IPS-NIHi7 (cell line): ENCODE data around the gene SMCHD1.
"Not testable (repeated sequence)": the region's sequence is repeated elsewhere in the genome, so short reads cannot be mapped to it uniquely, and the experiment has no call there.

ENCODE experiments used
- DNase-seq: peaks from one replicate; pipeline ENCODE4 v3.0.0; 2012; ENCODE audit warnings: mixed read lengths; ENCODE audit errors: extremely low spot score

Gene SMCHD1

DNA sequence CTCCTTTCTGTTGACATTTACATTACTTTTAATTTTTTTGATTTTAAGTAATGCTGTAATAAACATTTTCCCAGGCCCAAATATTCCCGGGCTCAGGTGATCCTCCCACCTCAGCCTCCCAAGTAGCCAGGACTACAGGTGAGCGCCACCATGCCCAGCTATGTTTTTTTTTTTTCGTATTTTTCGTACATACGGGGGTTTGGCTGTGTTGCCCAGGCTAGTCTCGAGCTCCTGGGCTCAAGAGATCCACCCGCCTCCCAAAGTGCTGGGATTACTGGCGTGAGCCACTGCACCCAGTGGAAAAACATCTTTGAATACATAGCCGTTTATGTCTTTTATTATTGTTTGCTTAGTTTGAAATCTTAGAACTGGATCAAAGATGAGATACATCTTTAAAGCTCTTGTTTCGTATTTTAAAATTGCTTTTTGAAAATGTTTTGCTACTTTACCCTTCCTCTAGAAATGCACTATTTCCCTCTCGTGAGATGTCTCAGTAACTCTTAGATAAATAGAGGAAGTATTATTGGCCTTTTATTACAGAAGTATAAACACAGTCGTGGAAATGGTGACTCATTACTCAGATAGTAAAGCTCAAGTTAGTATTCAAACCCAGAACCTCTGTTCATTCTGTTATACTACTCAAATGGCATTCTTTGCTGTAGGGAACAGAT is 2.4 kb downstream of the SMCHD1 start:
- no peak for DNase-seq

DNA sequence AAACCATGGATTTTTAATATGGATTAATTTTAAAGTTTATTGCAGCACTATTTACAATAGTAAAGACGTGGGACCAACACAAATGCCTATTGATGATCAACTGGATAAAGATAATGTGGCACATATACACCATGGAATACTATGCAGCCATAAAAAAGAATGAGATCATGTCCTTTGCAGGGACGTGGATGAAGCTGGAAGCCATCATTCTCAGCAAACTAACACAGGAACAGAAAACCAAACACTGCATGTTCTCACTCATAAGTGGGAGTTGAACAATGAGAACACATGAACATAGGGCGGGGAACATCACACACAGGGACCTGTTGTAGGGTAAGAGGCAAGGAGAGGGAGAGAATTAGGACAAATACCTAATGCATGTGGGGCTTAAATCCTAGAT is 5.3 kb downstream of the SMCHD1 start:
- not testable (repeated sequence) for DNase-seq

- DNase-seq, result not testable (repeated sequence)
These were observed 6.8 kb downstream of the SMCHD1 start for GRCh38 chr18:2662288-2662687.

- DNase-seq, result no peak
These were observed 7.5 kb downstream of the SMCHD1 start for GRCh38 chr18:2662990-2663389.

DNA sequence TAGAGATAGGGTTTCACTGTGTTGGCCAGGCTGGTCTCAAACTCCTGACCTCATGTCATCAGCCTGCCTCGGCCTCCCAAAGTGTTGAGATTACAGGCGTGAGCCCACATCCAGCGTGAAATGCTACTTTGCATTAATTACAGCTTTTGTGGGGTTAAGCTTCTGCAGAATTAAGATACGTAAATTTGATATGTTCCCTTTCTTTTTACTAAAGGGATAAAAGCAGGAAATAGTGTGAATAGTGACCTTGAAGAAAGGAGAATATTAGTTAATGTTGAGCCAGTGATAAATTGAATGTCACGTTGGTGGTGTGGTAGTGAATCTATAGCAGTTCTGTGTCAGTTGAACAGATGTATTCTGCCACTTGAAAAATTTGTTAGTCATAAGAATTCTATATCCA is 16.9 kb downstream of the SMCHD1 start:
- no peak for DNase-seq

- no peak for DNase-seq
These were observed 17.3 kb downstream of the SMCHD1 start for GRCh38 chr18:2672872-2673271.

- not testable (repeated sequence) for DNase-seq
These were observed 23.4 kb downstream of the SMCHD1 start for GRCh38 chr18:2678933-2679332.

DNA sequence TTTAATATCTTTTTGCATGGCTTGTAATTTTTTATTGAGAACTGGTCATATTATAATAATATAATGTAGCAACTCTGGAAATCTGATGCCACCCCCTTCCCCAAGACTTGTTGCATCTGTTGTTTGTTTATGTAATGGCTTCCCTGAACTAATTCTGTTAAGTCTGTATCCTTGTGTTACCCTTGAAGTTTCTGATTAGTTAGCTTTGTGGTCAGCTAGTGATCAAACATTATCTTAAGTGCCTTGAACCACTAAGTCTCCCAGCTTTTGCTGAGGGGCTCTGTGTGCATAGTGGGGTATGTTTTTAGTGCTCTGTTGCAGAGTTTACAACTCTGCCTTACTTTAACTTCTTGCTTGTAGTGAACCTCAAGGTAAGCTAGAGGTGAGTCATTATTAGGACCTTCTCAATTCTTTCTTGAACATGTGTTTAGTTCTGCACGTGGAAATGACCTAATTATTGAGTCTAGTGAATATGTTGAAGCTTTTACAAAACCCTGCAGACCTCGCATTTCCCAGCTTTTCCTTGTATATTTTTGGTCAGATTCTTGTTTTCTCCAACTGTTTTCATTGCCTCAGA is 24.8 kb downstream of the SMCHD1 start:
- DNase-seq, result no peak

GRCh38 chr18:2681993-2682603 is 26.6 kb downstream of the SMCHD1 start:
- DNase-seq, result no peak

GRCh38 chr18:2683055-2683454 is 27.5 kb downstream of the SMCHD1 start:
- no peak for DNase-seq

DNA sequence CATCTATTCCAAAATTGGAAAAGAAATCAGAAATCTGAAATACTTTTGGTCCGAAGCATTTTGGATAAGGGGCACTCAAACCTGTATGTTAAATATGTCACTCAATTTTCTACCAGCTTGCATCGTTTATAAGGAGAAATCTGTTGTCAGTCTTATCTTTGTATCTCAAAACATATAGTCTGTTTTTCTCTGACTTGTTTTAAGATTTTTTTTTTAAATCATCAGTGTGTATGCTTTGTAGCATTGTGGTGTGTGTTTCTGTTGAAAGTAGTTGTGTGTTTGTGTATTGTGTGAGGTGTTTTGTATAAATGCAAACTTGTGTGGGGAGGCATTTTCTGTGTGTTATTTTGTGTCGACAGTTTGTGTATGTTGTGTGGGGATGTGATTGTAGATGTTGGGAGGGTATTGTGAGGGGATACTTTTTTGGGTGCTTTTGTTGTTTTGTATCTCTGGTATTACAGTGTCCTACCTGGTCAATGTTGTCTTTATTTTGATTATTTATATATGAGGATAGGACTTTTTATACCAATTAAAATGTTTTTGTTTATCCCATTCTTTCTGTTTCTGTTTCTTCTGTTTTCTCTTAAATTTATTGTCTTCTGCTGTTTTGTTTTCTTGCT is 30.9 kb downstream of the SMCHD1 start:
- no peak for DNase-seq

DNA sequence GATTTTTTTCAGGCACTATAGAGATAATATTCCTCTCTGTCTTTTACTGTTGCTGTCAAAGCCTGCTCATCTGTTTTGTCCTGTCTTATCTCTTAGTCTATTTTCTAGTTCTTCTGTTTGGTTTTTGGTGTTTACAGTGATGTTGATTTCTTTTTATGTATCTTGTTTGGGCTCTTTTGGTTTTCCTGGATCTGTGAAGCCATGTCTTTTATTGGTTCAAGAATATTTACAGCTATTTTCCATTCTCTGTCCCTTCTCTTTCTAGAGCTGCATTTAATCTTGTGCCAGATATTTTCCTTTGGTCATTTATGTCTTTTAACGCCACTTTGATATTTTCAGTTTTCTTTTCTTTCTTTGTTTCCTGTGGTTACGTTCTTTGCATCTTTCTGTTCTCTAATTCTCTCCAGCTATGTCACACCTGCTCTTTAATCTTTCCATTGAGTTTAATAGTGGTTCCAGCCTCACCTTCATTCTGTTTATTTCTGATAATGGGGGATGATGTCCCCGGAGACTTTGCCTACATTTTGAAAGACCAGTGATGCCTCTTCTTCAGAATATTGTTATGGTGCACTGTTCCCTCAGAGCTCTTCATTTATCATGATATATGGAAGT is 32.0 kb downstream of the SMCHD1 start:
- DNase-seq, result no peak

DNA sequence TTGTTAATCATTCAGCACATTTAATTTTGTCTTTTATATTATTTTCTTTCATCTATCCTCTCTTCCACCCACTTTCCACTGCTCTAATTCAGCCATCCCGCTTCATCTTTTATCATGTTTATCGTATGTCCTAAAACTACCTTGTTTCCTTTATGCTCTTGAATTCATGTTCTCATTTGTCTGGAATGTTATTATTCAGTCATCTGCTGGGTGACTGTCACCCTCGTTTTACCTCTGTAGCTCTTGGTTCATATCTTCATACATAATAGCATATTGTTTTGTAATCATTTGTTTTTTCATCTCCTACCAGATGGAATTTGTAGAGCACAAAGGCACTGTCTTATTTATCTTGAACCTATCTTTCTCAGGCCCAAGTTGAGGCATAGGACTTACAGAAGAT is 37.0 kb downstream of the SMCHD1 start:
- DNase-seq, result no peak

DNA sequence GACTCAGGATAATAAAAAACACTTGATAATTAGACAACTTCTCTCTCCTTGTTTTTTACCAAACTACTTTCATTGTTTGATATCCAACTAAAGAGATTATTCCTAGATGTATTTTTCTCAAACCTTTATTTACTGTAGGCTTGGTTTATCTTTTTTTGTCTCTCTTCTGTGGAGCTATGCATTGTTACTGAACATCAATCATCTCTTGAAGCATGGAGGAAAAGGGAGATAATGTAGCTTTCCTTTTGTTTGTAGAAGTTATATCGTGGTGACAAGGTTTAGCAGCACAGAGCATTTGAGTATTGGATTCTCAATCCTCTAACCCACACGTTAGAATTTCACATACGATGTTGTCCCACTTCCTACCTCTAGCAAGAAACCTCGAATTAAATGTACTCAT is 41.7 kb downstream of the SMCHD1 start:
- no peak for DNase-seq

DNA sequence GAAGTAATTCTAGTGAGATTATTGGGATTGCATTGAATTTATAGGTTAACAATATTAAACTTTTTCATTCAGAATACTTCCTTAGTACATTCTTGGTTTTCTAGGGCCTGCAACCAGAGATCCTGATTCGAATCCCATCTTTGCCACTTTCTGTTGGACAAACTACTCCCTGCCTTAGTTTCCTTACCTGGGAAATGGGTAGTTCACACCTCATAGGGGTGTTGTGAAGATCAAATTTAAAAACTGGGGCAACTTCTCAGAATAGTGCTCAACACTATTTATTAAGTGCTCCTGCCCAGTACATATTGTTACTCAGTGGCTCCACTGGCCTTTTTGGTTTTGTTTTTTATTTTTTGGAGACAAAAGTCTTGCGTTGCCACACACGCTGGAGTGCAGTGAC is 43.5 kb downstream of the SMCHD1 start:
- no peak for DNase-seq

DNA sequence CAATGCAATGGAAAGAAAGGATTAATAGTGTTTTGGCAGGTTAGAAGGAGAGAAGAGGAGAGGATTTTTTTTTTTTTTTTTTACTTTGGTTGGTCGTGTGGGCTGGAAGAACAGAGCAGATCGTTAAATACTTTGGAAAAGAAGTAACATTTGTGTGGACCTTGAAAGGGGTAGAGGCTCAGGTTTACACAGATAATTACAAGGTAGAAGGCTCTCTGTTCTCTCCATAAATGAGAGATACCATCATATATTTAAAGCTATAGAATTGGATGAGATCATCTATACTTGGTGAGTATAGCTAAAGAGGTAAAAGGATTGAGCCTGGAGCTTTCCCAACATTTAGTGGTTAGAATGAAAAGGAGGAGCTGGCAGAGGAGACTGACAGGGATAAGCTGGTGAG is 49.0 kb downstream of the SMCHD1 start:
- DNase-seq, result no peak

DNA sequence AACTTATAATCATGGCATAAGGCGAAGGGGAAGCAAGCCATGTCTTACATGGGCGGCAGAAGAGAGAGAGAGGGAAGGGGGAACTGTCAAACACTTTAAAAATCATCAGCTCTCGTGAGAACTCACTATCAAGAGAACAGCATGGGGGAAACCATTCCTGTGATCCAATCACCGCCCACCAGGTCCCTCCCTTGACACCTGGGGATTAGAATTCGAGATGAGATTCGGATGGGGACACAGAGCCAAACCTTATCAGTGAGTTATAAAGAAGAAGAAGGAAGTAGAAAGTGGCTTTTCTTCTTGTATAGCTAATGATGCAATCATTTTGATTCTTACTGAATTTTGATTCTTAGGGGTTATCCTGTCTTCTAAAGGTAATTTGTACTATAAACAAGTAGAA is 51.4 kb downstream of the SMCHD1 start:
- DNase-seq, result no peak

DNA sequence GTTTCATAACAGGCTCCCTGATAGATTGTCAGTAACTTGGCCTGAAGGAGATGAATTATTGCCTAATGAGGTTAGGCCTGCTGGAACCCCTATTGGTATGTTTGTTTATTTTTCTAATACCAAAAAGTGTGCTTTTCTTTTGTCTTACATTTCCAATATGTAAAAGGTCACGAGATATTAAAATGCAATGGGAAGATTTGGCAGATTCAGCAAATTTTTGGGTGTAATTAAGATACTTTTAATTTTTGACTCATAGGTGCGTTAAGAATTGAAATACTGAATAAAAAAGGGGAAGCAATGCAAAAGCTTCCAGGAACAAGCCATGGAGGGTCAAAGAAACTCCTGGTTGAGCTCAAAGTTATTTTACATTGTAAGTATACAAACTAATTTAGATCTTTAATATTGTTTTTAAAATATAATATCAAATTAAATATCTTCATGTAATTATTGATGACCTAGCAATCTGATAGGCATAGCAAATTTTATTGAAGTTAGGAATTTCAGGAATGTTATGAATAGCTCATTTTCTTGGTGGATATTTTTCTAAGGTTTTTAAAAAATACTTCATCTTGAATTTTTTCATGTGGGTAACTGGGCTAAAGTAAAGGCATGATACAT is 52.1 kb downstream of the SMCHD1 start:
- DNase-seq, result no peak

DNA sequence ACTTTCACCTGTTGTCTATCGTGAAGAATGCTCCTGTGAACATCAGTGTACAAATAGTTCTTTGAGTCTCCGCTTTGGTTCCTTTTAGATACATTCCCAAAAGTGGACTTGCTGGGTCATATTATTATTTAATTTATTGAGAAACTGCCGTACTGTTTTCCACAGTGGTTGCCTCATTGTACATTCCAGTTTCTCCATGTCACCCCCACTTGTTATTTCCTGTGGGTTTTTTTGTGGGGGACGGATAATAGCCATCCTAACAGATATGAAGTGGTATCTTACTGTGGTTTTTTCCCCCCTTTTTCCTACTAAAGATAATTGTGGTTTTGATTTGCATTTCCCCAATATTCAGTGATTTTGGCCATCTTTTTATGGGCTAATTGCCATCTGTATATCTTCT is 53.8 kb downstream of the SMCHD1 start:
- no peak for DNase-seq

DNA sequence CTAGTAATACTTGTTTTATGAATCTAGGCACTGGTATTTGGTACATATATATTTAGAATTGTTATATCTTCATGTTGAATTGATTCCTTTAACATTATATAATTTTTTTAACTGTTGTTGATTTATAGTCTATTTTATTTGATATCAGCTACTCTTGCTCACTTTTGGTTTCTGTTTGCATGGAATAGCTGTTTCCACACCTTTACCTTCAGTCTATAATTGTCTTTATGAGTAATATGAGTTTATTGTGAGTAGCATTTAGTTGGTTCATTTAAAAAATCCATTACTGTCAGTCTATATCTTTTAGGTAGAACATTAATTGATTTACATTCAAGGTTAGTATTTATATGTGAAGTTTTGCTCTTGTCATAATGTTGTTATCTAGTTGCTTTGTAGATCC is 58.6 kb downstream of the SMCHD1 start:
- DNase-seq, result no peak

DNA sequence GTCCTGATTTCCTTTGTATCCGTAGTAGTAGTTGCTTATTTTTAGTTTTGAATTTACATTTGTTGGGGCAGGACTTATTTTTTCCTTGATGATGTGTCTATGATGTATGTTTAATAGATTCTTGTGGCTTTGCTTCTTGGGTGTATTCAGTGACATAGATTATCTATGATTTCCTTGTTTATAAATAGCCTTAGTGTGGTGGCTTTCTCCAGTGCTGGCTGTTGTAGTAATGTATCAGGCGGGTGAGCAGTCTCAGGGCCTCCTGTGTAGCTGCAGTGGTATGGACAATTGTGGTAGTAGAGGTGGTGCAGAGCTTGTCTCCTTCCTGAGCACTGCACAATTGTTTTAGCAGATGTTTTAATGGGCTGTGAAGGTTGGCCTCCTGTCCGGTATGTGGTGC is 60.5 kb downstream of the SMCHD1 start:
- DNase-seq, result no peak
